ENCODE results near the gene PCDHGA9. TPM values are rescaled to one million over a fixed set of nuclear protein-coding genes. Genes with fewer than 3 reads are reported as not detected.
"Not testable (repeated sequence)": the region's sequence is repeated elsewhere in the genome, so short reads cannot be mapped to it uniquely, and the experiment has no call there.

The PCDHGA9 gene
- total RNA-seq, 6 donors from 2014 or later = 2.4 to 8.4 (median 4.5) TPM

DNA sequence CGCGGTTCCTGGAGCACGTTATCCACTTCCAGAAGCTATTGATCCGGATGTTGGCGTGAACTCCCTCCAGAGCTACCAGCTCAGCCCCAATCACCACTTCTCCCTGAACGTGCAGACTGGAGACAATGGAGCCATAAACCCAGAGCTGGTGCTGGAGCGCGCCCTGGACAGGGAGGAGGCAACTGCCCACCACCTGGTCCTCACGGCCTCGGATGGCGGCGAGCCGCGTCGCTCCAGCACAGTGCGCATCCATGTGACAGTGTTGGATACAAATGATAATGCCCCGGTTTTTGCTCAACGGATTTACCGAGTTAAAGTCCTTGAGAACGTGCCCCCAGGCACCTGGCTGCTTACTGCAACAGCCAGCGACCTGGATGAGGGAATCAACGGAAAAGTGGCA, 809 bp downstream of the PCDHGA9 start:
- no peak overlapping the region for H3K27ac ChIP-seq
- DNase-seq = peak in 1 of 2 donors; percentile 77
- peaks cover 45 to 86% (median 84%) of the 10 kb centered on the region in 4 donors for H3K9me3 ChIP-seq
- no peaks in the 10 kb centered on the region for H3K36me3 ChIP-seq
- H3K27me3 ChIP-seq = no peaks in the 10 kb centered on the region
- no peaks in the 10 kb centered on the region for H3K4me1 ChIP-seq
- ATAC-seq (ENCODE audit: low FRiP score in 2 of 2) = no peak
- TF ChIP-seq, protein P1, sequence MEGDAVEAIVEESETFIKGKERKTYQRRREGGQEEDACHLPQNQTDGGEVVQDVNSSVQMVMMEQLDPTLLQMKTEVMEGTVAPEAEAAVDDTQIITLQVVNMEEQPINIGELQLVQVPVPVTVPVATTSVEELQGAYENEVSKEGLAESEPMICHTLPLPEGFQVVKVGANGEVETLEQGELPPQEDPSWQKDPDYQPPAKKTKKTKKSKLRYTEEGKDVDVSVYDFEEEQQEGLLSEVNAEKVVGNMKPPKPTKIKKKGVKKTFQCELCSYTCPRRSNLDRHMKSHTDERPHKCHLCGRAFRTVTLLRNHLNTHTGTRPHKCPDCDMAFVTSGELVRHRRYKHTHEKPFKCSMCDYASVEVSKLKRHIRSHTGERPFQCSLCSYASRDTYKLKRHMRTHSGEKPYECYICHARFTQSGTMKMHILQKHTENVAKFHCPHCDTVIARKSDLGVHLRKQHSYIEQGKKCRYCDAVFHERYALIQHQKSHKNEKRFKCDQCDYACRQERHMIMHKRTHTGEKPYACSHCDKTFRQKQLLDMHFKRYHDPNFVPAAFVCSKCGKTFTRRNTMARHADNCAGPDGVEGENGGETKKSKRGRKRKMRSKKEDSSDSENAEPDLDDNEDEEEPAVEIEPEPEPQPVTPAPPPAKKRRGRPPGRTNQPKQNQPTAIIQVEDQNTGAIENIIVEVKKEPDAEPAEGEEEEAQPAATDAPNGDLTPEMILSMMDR (IDR thresholded peaks at IDR 0.05) = no peak
- no peak for TF ChIP-seq EP300 (IDR thresholded peaks at IDR 0.05)
- no peak for TF ChIP-seq POLR2A (IDR thresholded peaks at IDR 0.05)
- no peak for TF ChIP-seq POLR2AphosphoS5 (IDR thresholded peaks at IDR 0.05)
- 33 to 34% methylated on average over 22 of the region's 22 CpGs for WGBS, 2 donors
- H3K4me3 ChIP-seq = peak overlapping the region in 1 of 4 donors; percentile 11

DNA sequence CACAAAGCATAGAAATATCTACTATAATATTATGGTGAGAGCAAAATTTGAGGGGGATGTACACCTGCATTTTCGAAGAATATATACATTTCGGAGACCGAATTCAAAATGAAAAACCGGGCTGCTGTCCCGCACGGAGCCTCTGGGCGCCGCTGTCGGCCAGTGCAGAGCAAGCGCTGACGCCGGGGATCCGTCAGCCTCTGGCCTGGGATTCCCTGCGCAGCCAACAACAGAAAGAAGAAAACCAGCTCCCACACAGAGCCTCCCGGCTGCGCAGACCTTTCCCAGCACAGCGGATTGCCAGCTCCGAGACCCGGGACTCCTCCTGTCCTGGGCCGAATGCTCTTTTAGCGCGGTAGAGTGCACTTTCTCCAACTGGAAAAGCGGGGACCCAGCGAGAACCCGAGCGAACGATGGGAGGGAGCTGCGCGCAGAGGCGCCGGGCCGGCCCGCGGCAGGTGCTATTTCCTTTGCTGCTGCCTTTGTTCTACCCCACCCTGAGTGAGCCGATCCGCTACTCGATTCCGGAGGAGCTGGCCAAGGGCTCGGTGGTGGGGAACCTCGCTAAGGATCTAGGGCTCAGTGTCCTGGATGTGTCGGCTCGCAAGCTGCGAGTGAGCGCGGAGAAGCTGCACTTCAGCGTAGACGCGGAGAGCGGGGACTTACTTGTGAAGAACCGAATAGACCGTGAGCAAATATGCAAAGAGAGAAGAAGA, 5.4 kb downstream of the PCDHGA9 start, which contains the start of gene PCDHGB6:
Gene PCDHGB6 (plus strand): TSS at position 232 of the 716 bp plus-strand sequence. CDS start 182 bp downstream, at position 414.
- H3K27me3 ChIP-seq, H3K36me3 ChIP-seq, H3K4me1 ChIP-seq, H3K27ac ChIP-seq: not testable (repeated sequence)
- ATAC-seq (ENCODE audit: low FRiP score in 2 of 2) = peak; percentile 79 to 86
- Histone ChIP-seq H3K9me3 (peaks cover 45 to 85% (median 81%) of the 10 kb centered on the region in 4 donors), H3K4me3 (peak within 1 kb of the TSS in 3 of 4 donors; percentile 26 to 42 (median 29))
- 14 to 21% methylated on average over 31 to 51 of the region's 51 CpGs for WGBS, 2 donors
- TF ChIP-seq, protein P1 (IDR thresholded peaks at IDR 0.05) = peak in 5 of 6 experiments; percentile 18 to 60 (median 40)
- DNase-seq = peak; percentile 54 to 91

DNA sequence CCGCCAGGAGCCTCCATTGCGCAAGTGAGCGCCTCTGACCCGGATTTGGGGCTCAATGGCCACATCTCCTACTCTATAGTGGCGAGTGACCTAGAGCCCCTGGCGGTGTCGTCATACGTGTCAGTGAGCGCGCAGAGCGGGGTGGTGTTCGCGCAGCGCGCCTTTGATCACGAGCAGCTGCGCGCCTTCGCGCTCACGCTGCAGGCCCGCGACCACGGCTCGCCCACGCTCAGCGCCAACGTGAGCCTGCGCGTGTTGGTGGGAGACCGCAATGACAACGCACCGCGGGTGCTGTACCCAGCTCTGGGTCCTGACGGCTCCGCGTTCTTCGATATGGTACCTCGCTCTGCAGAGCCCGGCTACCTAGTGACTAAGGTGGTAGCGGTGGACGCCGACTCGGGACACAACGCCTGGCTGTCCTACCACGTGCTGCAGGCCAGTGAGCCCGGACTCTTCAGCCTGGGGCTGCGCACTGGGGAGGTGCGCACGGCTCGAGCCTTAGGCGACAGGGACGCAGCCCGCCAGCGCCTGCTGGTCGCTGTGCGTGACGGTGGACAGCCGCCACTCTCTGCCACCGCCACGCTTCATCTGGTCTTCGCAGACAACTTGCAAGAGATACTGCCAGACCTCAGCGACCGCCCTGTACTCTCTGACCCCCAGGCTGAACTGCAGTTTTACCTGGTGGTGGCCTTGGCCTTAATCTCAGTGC, 7.2 kb downstream of the PCDHGA9 start:
- peak in 1 of 2 donors; percentile 67 for DNase-seq
- TF ChIP-seq POLR2A (IDR thresholded peaks at IDR 0.05) (no peak), POLR2AphosphoS5 (IDR thresholded peaks at IDR 0.05) (no peak), EP300 (IDR thresholded peaks at IDR 0.05) (no peak)
- TF ChIP-seq, protein P1 (IDR thresholded peaks at IDR 0.05) = no peak
- H3K36me3 ChIP-seq = no peaks in the 10 kb centered on the region
- no peaks in the 10 kb centered on the region for H3K27me3 ChIP-seq
- WGBS, 2 donors = 34 to 35% methylated on average over 16 to 36 of the region's 64 CpGs
- H3K9me3 ChIP-seq = peaks cover 41 to 84% (median 81%) of the 10 kb centered on the region in 4 donors
- no peak for ATAC-seq (ENCODE audit: low FRiP score in 2 of 2)
- peaks cover 0 to 4% (median 0%) of the 10 kb centered on the region in 4 donors for H3K4me1 ChIP-seq
- H3K4me3 ChIP-seq = no peak overlapping the region
- H3K27ac ChIP-seq = no peak overlapping the region

DNA sequence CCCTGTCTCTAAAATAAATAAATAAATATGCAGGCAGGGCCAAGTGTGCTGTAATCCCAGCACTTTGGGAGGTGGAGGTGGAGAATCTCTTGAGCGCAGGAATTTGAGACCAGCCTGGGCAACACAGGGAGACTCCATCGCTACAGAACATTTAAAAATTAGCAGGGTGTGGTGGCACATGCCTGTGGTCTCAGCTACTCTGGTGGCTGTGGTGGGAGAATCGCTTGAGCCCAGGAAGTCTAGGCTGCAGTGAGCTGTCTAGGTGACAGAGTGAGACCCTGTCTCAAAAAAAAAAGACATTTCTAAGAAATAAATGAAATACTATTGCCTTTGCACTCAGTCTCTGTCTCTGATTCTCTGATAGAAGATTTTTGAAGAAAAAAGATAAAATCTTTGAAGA, 9.0 kb downstream of the PCDHGA9 start:
- TF ChIP-seq POLR2A (IDR thresholded peaks at IDR 0.05) (no peak), EP300 (IDR thresholded peaks at IDR 0.05) (no peak), POLR2AphosphoS5 (IDR thresholded peaks at IDR 0.05) (no peak)
- TF ChIP-seq, protein P1 (IDR thresholded peaks at IDR 0.05) = no peak
- no peaks in the 10 kb centered on the region for H3K36me3 ChIP-seq
- ATAC-seq (ENCODE audit: low FRiP score in 2 of 2) (no peak), DNase-seq (no peak)
- H3K27ac ChIP-seq = no peak overlapping the region
- no peak overlapping the region for H3K4me3 ChIP-seq
- no peaks in the 10 kb centered on the region for H3K27me3 ChIP-seq
- 52 to 66% methylated on average over 2 to 3 of the region's 3 CpGs for WGBS, 2 donors
- H3K9me3 ChIP-seq = peaks cover 44 to 82% (median 77%) of the 10 kb centered on the region in 4 donors
- peaks cover 0 to 8% (median 0%) of the 10 kb centered on the region in 4 donors for H3K4me1 ChIP-seq

Measured in upper lobe of left lung (tissue), 6 donors.